GM10266 (cell line): ENCODE measurements around the gene RGS17.
"Not testable (repeated sequence)": the region's sequence is repeated elsewhere in the genome, so short reads cannot be mapped to it uniquely, and the experiment has no call there.

ENCODE experiments used
- DNase-seq: peaks from one replicate; pipeline ENCODE4 v3.0.0; 2012; ENCODE audit errors: extremely low spot score
- CTCF ChIP-seq: IDR thresholded peaks from 2 replicates; pipeline ENCODE4 v1.5.1; 2012; ENCODE audit warnings: mild to moderate bottlenecking, low read depth; ENCODE audit not compliant: control insufficient read depth, insufficient read depth; ENCODE audit errors: missing control alignments

Gene RGS17

GRCh38 chr6:153003366-153003690, 127.8 kb downstream of the RGS17 start:
- no peak for DNase-seq
- TF ChIP-seq CTCF, result no peak

- TF ChIP-seq CTCF, result no peak
- peak; percentile 91 for DNase-seq
These were observed 128.3 kb downstream of the RGS17 start, which contains the start of gene MTRF1L for GRCh38 chr6:153002613-153003365. TSS of gene MTRF1L (minus strand) at chr6:153002709. CDS start at chr6:153002685, 24 bp downstream.

GRCh38 chr6:153001767-153002612, 129.1 kb downstream of the RGS17 start:
- no peak for TF ChIP-seq CTCF
- DNase-seq, result peak; percentile 13

GRCh38 chr6:153000790-153001189, 130.3 kb downstream of the RGS17 start:
- DNase-seq, result not testable (repeated sequence)

- TF ChIP-seq CTCF, result no peak
- DNase-seq, result no peak
These were observed 130.8 kb downstream of the RGS17 start for GRCh38 chr6:153000243-153000642.

GRCh38 chr6:152999538-152999937, 131.5 kb downstream of the RGS17 start:
- not testable (repeated sequence) for DNase-seq

GRCh38 chr6:152993847-152994246, 137.2 kb downstream of the RGS17 start:
- TF ChIP-seq CTCF, result no peak
- DNase-seq, result no peak

GRCh38 chr6:152993431-152993830, 137.7 kb downstream of the RGS17 start:
- DNase-seq, result no peak
- peak; percentile 7 for TF ChIP-seq CTCF
